ENCODE measurements around the gene ROM1.

GRCh38 chr11:62600367-62601121, 12.5 kb upstream of the ROM1 start:
- TF ChIP-seq CTCF (IDR thresholded peaks at IDR 0.05; ENCODE audit: low read length), result no peak
- no peak for TF ChIP-seq EZH2 (optimal IDR thresholded peaks at IDR 0.05; ENCODE audit: low read depth, low read length)

Measured in MM.1S (cell line).